GM19035 (cell line): Measurements from ENCODE around the gene SAAL1.

Experiments used
- ATAC-seq: cut with Tn5 transposase; IDR thresholded peaks from one replicate; pipeline ENCODE4 v1.9.1; 2021; ENCODE audit not compliant: unreplicated experiment

The SAAL1 gene

DNA sequence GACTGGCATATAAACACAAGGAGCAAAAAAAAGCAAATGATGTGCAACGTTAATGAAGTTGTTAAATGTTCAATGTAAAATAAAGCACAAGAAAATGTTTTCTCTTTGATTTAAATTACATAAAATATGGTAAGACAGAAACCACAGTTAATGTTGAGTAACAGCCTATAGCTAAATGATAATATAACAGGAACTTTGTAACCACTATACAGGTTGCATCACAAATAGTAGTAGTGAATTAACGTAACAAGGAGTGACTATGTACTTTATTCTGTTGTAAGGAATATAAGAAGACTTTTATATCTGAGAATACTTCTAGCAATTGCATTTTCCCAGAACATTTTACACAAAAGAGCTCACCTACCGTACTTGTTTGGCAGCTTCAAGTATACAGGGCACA, 16.9 kb downstream of the SAAL1 start:
- ATAC-seq = no peak

- ATAC-seq = no peak
Observed at GRCh38 chr11:18088366-18088765, 17.5 kb downstream of the SAAL1 start.

GRCh38 chr11:18081551-18081950, 24.3 kb downstream of the SAAL1 start:
- no peak for ATAC-seq

- no peak for ATAC-seq
Observed at GRCh38 chr11:18080451-18080850, 25.4 kb downstream of the SAAL1 start.

DNA sequence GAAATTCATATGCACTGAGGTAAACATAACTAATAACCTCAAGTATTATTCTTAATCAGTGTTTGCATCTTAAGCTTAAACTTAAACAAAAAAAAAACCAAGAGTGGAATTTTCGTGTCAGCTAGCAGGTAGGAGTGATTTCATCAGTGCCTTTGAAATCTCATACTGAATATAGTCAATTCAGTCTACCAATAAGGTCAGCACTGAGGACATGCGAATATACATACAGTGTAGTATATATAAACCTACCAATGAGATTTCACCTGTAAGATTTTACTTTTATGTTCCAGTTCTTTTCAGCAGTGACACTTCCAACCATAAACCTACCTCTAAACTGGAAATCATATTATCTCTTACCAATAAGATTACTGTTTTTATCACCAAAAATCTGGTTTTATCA, 27.0 kb downstream of the SAAL1 start:
- no peak for ATAC-seq

- no peak for ATAC-seq
Observed at GRCh38 chr11:18075444-18075843, 30.4 kb downstream of the SAAL1 start.

DNA sequence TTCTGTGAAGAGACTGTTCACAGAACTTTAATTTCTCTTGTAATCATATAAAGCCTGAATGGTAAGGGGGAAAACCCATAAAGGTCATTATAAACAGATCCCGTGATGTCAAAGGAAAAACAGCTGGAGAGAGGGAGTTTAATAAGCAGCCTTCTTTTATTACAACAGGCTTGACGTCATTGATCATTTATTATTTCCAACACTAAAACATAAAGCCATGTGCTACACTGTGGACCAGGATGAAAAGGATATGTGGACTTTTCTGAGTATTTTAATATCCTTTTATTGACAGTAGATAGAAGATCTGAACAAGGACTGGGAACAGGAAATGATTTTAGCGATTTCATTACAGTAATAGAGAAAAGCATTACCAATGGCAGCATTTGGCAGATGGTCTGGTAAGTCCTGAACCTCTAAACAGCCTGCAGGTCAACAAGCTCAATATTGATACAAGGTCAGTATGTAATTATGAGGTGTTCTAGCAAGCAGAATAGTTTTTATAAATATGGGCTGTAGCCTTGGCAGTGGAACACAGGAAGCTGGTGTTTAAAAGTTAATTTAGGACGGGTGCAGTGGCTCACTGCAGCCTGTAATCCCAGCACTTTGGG, 34.7 kb downstream of the SAAL1 start:
- ATAC-seq = no peak

GRCh38 chr11:18067372-18067771, 38.5 kb downstream of the SAAL1 start:
- ATAC-seq = no peak

- no peak for ATAC-seq
Observed at GRCh38 chr11:18066626-18067025, 39.3 kb downstream of the SAAL1 start.

- ATAC-seq = no peak
Observed at GRCh38 chr11:18065572-18065971, 40.3 kb downstream of the SAAL1 start.

DNA sequence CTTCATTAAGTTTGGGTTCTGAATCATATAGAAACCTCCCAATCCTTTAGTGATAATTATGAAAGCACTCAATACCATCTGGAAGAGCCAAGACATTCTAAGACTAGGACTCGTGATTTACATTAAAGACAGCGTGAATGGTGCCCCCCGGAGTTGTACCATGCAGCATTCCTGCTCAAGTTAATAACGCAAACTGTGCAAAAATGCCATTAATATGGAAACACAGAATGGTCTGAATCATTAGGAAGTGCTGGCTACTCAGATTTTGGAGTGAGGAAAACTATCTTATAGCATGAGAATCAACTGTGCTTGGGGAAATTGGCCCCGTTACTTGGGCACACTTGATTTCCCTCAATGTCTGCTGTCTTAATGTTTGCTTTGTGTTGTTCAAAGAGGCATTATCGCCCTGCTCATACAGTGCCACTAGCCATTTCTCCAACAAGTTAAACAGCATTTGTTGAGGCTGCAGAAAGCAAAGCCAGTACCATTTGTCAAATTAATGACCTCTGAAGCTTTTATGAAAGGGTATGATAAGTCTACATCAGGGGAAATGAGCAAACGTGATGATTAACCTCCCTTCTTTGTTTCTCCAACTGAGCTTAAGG, 41.3 kb downstream of the SAAL1 start:
- no peak for ATAC-seq

DNA sequence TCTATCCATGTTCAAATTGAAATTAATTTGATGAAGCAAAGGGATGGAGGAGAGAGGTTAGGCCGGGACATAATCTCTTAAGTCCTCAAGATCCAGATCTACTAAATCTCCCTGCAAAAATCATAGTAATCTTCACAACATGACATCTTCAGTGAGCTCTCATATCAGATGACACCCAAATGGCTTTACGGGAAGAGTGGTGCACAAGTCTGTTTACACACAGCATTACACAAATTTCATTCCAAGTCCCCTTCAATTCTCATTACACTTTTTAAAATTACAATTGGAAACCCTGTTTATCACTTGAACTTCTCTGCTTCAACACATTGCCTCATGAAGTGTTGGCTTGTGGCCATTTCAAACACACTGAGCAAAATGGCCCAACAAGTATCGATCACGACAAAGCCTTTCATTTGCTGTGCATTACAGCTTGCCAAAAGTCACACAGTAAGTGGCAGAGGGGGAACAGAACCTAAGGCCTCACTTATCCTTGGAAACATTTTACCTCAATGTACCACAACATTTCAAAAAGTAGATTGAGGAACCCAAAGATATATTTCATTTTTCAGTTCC, 41.9 kb downstream of the SAAL1 start:
- ATAC-seq = no peak

DNA sequence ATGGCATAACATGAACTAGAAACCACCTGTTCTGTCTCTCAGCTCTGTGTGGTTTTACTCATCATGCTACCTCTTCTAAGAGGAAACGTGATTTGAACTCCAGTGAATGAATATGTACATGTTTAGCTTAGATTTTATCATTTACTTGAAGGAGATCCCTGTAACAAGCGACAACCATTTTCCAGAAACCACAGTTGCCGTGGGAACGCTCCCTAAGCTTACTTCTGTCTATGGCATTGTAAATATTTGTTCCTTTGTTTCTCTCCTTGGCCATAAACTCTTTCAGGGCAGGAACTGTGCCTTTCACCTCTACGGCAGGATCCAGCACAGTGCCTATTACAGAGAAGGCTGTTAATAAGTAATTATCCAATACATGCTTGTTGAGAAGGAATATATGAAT, 42.8 kb downstream of the SAAL1 start:
- ATAC-seq = no peak

DNA sequence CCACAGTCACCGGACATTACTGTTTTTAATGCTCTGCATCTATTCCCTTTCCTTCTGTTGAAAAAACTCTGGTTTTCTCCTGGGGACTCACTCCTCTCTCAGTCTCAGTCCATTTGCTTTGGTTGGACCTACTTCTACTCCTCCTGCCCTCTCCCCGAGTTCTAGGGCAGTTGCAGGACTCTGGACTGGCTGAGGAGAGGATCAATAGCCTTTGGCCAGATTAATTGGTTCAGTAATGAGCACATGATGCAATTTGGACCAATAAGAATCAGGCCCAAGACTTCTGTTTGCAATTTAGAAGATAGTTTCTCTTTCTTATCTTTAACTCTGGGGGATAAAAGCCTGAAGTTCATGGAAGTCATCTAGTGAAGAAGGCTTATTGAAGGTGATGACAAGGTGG, 44.5 kb downstream of the SAAL1 start:
- ATAC-seq = no peak

DNA sequence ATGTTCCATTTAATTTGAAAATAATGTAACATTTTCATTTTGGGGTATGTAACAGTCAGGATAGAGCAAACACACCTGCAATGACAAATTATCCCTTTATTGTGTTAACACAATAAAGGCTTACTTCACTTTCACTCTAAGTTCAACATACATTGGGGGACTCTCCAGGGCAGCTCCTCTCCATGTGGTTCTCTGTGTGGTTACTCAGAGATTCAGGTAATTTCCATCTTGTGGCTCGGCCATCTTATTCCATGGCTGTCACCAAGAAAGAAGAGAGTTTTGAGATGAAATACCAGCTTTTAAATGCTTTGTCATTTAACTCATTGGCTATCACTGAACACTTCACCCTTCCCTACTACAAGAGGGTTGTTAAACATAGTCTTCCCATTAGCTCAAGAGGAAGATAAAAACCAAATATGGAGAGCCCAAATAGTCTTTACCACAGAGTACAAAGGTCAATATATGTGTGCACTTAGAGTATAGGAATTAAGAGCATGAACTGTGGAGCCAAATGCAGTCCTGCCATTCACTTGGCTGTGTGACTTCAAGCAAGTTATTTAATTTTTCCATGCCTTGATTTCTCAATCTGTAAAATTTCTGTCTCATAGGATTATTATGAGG, 49.2 kb downstream of the SAAL1 start:
- no peak for ATAC-seq

GRCh38 chr11:18054511-18055103, 51.3 kb downstream of the SAAL1 start:
- ATAC-seq = no peak

GRCh38 chr11:18050848-18051247, 55.0 kb downstream of the SAAL1 start:
- ATAC-seq = no peak

DNA sequence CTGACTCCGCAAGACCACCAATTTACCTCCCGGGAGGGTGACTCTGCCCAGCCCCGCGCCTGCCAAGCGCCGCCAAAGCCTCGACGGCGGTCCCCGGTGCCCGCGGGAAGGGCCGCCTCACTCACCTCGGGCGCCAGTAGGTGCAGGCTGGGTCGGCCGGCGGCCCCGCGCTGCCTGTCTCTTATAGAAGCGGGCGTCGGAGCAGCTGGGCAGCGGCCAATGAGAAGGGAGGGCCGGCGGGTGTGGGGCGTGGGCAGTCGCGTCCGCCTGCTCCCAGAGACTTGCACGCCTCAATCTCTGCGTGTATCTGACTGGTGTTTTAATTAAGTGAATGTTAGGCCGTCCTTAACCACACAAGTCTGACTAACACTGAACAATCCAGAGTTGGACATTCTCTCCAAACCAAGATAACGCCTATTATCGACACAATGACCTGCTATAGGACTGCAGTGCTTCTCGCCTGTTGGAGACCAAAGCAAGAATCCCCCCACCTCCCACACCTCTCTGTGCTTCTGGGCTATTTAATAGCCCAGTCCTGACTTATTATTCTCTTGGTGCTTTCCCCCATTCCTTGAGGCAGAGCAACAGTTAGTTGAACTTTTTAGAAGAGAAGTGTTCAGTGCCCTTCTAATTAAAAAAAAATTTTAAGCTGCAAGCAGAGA, 59.6 kb downstream of the SAAL1 start, which contains the start of gene TPH1:
Gene TPH1 (minus strand): TSS at position 154 of the 662 bp plus-strand sequence. CDS start 5,507 bp downstream, outside the sequence.
- ATAC-seq = no peak

DNA sequence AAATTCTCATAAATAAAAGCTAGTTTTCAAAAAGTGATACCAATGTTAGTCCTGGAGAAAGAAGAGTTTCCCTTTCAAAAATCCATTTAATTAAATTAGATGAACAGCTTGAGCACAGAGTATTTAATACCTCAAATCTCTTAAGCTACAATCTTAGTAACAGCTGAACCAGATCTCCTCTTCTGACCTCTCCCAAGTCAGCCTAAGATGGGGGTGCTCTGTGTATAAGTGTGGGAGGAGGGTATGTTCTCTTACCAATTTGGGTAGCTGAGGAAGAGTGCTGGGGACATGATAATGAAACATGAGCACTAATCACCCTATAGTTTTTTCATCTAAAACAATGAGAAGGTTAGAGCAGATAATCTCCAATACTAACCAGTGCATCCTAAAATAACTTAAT, 69.4 kb downstream of the SAAL1 start:
- no peak for ATAC-seq
